HG02642 (cell line): Measurements from ENCODE around the gene AP3B1.

Experiments used
- ATAC-seq: cut with Tn5 transposase; IDR thresholded peaks from one replicate; pipeline ENCODE4 v1.9.1; 2021; ENCODE audit warnings: mild to moderate bottlenecking; ENCODE audit not compliant: unreplicated experiment, poor library complexity

Gene AP3B1

DNA sequence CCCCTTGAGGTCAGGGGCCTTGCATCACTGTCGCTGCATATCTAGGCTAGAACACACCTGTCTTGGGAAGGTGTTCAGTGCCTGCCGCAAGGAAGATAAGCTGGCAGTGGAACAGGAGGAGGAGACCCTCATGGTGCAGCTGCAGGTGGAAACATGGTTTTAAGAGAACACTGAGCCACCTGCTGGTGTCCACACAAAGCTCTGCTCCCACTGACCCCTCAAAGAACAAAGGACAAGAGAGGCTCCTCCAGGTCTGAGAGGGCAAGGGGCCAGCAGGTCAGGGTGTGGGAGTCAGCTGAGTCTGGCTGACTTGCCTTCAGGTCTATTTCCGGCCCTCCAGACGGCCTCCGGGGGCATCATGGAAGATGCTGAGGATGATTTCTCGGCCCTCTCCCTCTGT, 308.2 kb downstream of the AP3B1 start:
- ATAC-seq = no peak

DNA sequence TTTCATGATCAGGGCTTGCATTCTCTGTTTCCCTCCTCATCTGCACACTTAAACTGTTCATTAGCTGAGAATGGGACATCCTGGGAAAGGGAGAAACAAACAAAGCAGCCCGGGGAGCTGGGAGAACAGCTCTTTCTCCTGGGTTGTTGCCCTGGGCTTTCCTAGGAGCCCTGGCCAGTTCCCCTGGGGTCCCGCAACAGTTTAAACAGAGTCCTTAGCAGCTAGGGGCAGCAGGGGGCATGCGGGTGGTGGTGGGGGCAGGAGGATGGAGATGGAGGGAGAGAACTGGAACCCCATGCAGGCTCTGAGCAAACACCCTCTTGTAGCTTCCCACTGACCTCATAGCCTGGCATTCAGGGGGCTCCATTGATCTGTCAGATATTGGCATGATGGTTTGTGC, 309.3 kb downstream of the AP3B1 start:
- ATAC-seq = no peak

GRCh38 chr5:77984587-77984986, 309.9 kb downstream of the AP3B1 start:
- ATAC-seq = no peak

DNA sequence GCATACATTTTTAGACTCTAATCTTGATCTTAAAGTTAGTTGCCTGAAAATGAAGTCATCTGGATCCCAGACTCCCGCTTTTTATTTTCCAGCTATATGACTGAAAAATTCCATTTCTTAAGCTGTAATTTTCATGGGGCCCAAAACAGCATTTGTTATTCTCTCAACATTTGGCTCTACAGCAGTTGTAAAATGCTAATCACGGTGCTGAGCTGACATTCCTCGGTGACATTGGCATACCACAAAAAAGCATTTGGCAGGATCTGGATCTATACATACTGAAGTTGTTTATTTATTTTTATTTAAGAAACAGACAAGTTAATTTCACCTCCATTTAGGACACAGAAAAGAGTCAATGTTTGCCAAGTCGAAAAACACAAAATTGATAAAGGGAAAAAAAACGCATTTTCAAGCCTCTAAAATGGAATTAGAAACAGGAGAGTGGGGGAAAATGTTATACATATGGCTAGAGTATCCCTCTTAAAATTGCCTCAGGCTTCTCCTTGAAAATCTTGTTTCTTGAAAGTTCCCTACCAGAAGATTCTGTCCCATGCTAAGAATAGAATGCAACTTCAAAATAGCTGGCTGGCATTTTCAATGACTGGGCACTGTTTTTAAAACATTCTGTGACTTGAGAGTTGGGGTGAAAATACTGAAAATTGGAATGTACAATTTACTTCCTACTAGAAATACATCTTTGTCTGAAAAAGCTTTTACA, 310.9 kb downstream of the AP3B1 start:
- no peak for ATAC-seq

DNA sequence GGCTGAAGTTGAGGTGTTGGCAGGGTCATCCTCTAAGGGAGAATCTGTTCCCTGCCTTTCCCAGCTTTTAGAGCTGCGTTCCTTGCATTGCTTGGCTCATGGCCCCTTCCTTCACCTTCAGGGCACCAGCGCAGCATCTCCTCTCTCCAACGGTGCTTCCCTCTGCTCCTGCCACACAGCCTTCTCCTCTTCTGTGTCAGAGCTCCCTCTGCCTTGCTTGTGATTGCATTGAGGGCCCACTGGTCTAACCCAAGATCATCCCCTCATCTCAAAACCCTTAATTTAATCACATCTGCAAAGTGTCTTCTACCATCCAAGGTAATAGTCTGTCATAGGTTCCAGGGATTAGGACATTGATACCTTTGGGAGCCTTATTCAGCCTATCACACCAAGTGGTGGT, 312.7 kb downstream of the AP3B1 start:
- ATAC-seq = no peak

DNA sequence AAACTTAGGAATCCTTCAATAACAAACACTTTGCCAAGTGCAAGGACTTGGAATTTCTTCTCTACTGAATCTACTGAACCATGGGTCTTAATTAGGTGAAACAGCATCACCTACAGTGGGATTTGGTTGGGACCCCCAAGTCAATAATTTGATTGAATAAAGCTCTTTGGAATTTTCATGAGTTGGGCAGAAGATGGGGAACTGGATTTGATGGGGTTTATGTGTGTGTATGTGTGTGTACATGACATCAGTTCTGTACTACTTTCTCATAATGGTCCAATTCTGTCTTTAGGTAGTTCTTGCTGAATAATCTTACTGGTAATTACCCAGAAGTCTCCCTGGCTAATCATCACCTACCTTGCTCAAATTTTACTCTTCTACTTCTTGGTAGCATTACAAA, 319.9 kb downstream of the AP3B1 start:
- no peak for ATAC-seq

GRCh38 chr5:77973253-77973609, 321.3 kb downstream of the AP3B1 start:
- no peak for ATAC-seq

- peak; percentile 76 for ATAC-seq
These were observed 321.8 kb downstream of the AP3B1 start for GRCh38 chr5:77972469-77973252.

GRCh38 chr5:77971776-77972468, 322.6 kb downstream of the AP3B1 start:
- ATAC-seq = no peak

DNA sequence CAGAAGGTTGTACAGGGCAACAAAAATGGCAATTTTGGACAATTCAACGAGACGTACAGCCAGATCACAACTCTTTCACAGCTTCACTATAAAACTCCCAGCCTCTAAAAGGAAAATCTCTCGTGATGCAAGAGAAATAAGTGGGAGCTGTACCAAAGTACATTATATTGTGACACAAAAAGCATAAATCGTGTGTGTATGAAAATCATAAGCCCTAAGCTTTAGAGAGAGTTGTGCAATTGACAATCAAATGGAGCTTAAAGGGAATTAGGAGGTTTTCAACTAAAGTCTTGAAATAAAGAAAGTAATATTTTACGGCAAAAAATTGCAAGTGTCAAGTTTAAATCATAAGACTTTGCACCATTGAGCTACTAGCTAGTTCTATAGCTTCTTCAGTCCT, 323.6 kb downstream of the AP3B1 start:
- ATAC-seq = no peak

DNA sequence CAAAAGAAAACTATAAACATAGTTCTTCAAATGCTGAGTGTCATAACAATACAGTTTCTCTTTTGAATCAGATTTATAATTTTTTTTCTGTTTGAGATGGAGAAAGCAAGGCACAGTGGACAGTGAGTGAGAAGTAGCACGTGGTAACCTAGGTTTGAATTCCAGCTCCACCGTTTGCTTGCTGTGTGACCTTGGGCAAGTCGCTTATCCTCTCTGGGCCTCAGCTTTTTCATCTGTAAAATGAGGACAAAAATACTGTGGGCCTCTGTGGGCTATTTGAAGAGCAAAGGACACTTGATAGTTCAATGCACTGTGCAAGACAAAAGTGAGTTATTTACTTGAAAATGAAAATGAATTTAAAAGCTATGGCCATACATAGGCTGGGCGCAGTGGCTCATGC, 330.7 kb downstream of the AP3B1 start:
- no peak for ATAC-seq

- no peak for ATAC-seq
These were observed 333.6 kb downstream of the AP3B1 start for GRCh38 chr5:77960863-77961396.

DNA sequence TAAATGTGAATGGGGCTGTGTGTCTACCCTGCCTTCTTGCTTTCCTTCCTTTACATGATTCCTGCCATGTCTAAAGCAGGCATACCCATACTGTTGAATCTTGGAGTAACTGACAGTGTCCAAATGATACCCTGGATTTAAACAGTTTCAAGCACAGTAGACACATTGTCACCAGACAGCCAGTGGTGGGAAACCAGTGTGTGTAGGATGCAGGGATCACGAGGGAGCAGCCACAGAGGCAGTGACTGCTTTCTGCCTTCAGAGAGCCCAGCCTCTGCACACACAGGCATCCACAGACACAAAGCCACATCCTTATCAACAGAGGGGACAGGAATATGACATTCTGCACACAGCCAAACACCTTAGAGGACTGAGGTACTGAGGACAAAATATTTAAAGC, 334.2 kb downstream of the AP3B1 start:
- no peak for ATAC-seq

DNA sequence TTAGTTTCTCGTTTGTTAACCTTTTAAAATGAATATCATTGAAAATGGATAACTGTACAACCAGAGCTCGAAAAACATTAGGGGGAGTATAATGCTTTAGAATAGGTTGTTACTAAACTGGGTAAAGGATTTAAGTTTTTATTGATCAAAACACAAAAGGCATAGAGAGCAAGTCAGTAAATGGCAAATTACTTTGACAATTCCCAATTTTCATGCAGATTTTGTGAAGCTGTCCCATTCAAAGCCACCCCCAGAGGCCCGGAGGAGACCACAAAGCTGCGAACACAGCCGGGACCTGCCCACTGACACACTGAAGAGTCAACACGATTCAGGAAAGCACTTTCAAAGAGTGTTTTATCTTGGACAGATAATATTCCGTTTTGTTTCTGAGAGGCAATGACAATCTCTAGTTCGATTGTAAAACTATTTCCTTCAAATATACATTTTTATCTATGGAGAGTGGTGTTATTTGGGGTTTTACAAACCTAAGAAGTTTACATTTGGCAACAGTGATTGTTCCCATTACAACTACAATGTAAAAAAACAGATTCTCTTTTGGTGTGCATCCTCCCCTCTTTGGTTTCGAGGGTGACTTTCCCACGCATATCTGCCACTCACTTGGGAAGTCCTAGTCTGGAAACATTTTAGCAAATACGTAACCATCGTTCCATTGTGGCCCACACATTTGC, 335.7 kb downstream of the AP3B1 start:
- no peak for ATAC-seq

DNA sequence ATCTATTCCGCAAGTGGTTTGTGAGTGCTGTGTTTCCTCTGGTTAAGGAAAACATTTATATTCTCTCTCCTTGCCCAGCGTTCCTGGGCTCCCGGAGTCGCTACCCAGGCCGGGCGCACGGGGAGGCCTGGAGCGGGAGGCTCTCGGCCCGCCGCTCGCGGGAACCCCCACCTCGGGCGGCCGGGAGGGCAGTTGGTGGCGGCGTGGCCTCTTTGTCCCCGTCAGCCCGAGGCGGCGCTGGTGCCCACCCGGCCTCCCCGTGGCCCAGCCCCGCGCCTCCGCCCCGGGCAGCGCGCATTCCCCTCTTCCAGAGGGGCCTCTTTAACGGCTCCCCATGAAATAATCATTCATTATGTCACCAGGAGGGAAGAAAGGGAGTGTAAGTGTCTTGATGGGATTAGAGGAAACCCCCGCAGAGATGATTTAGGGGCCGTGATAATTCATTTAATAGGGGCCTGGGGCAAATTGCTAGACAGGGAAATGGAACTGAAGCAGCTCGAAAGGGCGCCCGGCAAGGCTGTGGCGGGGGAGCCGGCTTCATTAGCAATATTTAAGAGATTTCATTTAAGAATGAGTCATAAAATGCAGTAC, 336.5 kb downstream of the AP3B1 start:
- ATAC-seq = no peak

DNA sequence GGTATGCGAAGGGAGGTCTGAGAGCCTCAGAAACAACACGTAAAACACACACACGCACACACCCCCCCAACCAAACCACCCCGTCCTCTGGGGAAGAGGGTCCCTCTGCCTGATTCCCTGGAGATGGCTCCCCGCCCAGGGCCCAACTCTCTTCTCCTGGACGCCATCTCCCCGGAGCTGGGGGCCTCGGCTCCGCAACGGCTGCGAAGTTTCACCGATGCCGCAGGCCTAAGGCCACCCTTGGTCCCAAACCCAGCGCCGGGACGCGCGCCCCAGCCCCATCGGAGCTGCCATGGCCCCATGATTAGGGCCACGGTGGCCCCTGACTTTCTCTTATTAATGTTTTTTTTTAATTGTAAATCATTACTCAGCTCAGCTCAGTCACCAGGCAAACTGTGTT, 337.0 kb downstream of the AP3B1 start:
- ATAC-seq = no peak

DNA sequence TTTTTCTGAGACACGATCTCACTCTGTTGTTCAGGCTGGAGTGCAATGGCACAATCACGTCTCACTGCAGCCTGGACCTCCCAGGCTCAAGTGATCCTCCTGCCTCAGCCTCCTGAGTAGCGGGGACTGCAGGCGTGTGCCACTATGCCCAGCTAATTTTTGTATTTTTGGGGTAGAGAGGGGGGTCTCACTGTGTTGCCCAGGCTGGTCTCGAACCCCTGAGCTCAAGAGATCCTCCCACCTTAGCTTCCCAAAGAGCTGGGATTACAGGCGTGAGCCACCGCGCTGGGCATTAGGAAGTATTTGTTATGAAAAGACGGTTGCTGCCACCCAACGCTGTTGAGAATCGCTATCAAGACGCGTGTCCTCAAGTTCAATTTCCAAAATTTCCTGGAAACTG, 337.4 kb downstream of the AP3B1 start:
- no peak for ATAC-seq

GRCh38 chr5:77955577-77955976, 338.9 kb downstream of the AP3B1 start:
- ATAC-seq = no peak

- no peak for ATAC-seq
These were observed 341.1 kb downstream of the AP3B1 start for GRCh38 chr5:77953374-77953773.

GRCh38 chr5:77952636-77953212, 341.8 kb downstream of the AP3B1 start:
- no peak for ATAC-seq
